A549 (cell line): ENCODE results near the gene FHIT.

ENCODE experiments used
- CTCF ChIP-seq: fragments of >200 bp; sonication (Bioruptor Twin); formaldehyde crosslinking; IDR thresholded peaks from 3 replicates; pipeline ENCODE4 v1.5.1; 2016
- EP300 ChIP-seq, 2 experiments: fragments of >200 bp; sonication (Bioruptor Twin); formaldehyde crosslinking; IDR thresholded peaks; 2 replicates in 1 of 2; 3 replicates in 1 of 2; pipeline ENCODE4 v1.6.1; 2016 to 2017
- ESRRA ChIP-seq: fragments of 150-350 bp; IDR thresholded peaks from 2 replicates; pipeline ENCODE4 v1.6.1; 2014; ENCODE audit warnings: mild to moderate bottlenecking, low read length, borderline replicate concordance
- KDM1A ChIP-seq: fragments of 200-600 bp; sonication (generic); IDR thresholded peaks from 2 replicates; pipeline ENCODE4 v1.6.1; 2016; ENCODE audit warnings: low read depth, mild to moderate bottlenecking
- MAX ChIP-seq: IDR thresholded peaks from 2 replicates; pipeline ENCODE4 v1.6.1; 2012
- TF ChIP-seq, protein P1 (sequence below): fragments of 450-650 bp; IDR thresholded peaks from 2 replicates; pipeline ENCODE4 v1.6.1; 2014; ENCODE audit warnings: antibody characterized with exemption

- no peak for TF ChIP-seq CTCF
- no peak for TF ChIP-seq KDM1A
- TF ChIP-seq, protein P1, sequence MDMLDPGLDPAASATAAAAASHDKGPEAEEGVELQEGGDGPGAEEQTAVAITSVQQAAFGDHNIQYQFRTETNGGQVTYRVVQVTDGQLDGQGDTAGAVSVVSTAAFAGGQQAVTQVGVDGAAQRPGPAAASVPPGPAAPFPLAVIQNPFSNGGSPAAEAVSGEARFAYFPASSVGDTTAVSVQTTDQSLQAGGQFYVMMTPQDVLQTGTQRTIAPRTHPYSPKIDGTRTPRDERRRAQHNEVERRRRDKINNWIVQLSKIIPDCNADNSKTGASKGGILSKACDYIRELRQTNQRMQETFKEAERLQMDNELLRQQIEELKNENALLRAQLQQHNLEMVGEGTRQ, result no peak
- TF ChIP-seq EP300 (IDR thresholded peaks at IDR 0.05), result no peak
- TF ChIP-seq ESRRA, result no peak
- TF ChIP-seq MAX, result no peak
Observed at GRCh38 chr3:60600848-60601247, 650.4 kb downstream of the FHIT start.
